Astrocyte (in vitro differentiated cells and primary cell): Measurements from ENCODE around the gene KRTAP10-8. TPM values are rescaled to one million over a fixed set of nuclear protein-coding genes. Genes with fewer than 3 reads are reported as not detected.

Source experiments
- DNase-seq: peaks from one replicate; pipeline ENCODE4 v3.0.0-alpha.2; 2010; ENCODE audit warnings: low read depth
- FAIRE-seq: peaks from 2 replicates; lab custom pipeline; 2011; peaks lifted over from hg19 to GRCh38; lab: Jason Lieb, UNC
- H2AFZ ChIP-seq: 2 replicates; pipeline ENCODE4 v1.6.0; 2012; ENCODE audit warnings: low read depth, low read length, inconsistent platforms
- H3K27ac ChIP-seq: 2 replicates; pipeline ENCODE4 v1.5.1; 2011; ENCODE audit warnings: low read depth, low read length, inconsistent platforms
- H3K27me3 ChIP-seq: 2 replicates; pipeline ENCODE4 v1.6.0; 2011; ENCODE audit warnings: low read length, inconsistent platforms; ENCODE audit not compliant: insufficient read depth
- H3K36me3 ChIP-seq: 2 replicates; pipeline ENCODE4 v1.5.1; 2011; ENCODE audit warnings: low read length, inconsistent platforms; ENCODE audit not compliant: insufficient read depth
- H3K4me1 ChIP-seq: 2 replicates; pipeline ENCODE4 v1.5.1; 2011; ENCODE audit warnings: low read length, inconsistent platforms; ENCODE audit not compliant: insufficient read depth
- H3K4me2 ChIP-seq: 2 replicates; pipeline ENCODE4 v1.6.0; 2012; ENCODE audit warnings: low read length, inconsistent platforms
- H3K4me3 ChIP-seq: 2 replicates; pipeline ENCODE4 v1.5.1; 2011; ENCODE audit warnings: low read depth, mild to moderate bottlenecking, low read length, inconsistent platforms; ENCODE audit not compliant: insufficient read depth
- H3K79me2 ChIP-seq: 2 replicates; pipeline ENCODE4 v1.6.0; 2012; ENCODE audit warnings: mild to moderate bottlenecking, low read length, inconsistent platforms; ENCODE audit not compliant: insufficient read depth
- H3K9ac ChIP-seq: 2 replicates; pipeline ENCODE4 v1.6.0; 2012; ENCODE audit warnings: mild to moderate bottlenecking, low read length, inconsistent platforms
- H3K9me3 ChIP-seq: 2 replicates; pipeline ENCODE4 v1.5.1; 2012; ENCODE audit warnings: low read depth, mild to moderate bottlenecking, low read length, inconsistent platforms; ENCODE audit not compliant: insufficient read depth
- H4K20me1 ChIP-seq: 2 replicates; pipeline ENCODE4 v1.6.0; 2012; ENCODE audit warnings: low read length, inconsistent platforms; ENCODE audit not compliant: insufficient read depth
- H3K27ac Mint-ChIP-seq: one replicate; pipeline ENCODE4 v1.8.0; 2021; ENCODE audit warnings: mild to moderate bottlenecking, mixed read lengths; ENCODE audit not compliant: unreplicated experiment
- H3K27me3 Mint-ChIP-seq: one replicate; pipeline ENCODE4 v1.8.0; 2021; ENCODE audit warnings: low read depth, mixed read lengths; ENCODE audit not compliant: unreplicated experiment
- H3K36me3 Mint-ChIP-seq: one replicate; pipeline ENCODE4 v1.8.0; 2021; ENCODE audit warnings: low read depth, mixed read lengths; ENCODE audit not compliant: unreplicated experiment
- H3K4me1 Mint-ChIP-seq: one replicate; pipeline ENCODE4 v1.8.0; 2021; ENCODE audit warnings: low read depth, mixed read lengths; ENCODE audit not compliant: unreplicated experiment
- H3K4me3 Mint-ChIP-seq: one replicate; pipeline ENCODE4 v1.8.0; 2021; ENCODE audit warnings: mild to moderate bottlenecking, moderate library complexity, mixed read lengths; ENCODE audit not compliant: unreplicated experiment
- H3K9me3 Mint-ChIP-seq: one replicate; pipeline ENCODE4 v1.8.0; 2021; ENCODE audit warnings: mild to moderate bottlenecking, mixed read lengths; ENCODE audit not compliant: unreplicated experiment
- CTCF ChIP-seq: IDR thresholded peaks from 2 replicates; pipeline ENCODE4 v1.5.1; 2011; ENCODE audit warnings: low read depth, mild to moderate bottlenecking, inconsistent platforms, low read length, moderate library complexity; ENCODE audit not compliant: insufficient read depth
- EZH2 ChIP-seq: IDR thresholded peaks from 2 replicates; pipeline ENCODE4 v1.6.1; 2012; ENCODE audit warnings: mild to moderate bottlenecking, low read length, inconsistent platforms; ENCODE audit not compliant: insufficient read depth
- total RNA-seq: library from RNA; stranded (reverse); gene quantifications from 2 replicates; pipeline ENCODE4 v1.2.1, GENCODE V29; 2021

The KRTAP10-8 gene
- total RNA-seq, 1 donor from 2014 or later, result not detected

- no peak for DNase-seq
- no peaks in the 10 kb centered on the region for H3K4me1 ChIP-seq
- H3K27ac Mint-ChIP-seq, result no peak overlapping the region
- no peak overlapping the region for H2AFZ ChIP-seq
- peaks cover 41% of the 10 kb centered on the region for H3K27me3 Mint-ChIP-seq
- no peaks in the 10 kb centered on the region for H3K27me3 ChIP-seq
- peaks cover 3% of the 10 kb centered on the region for H3K9me3 ChIP-seq
- H3K9me3 Mint-ChIP-seq, result peaks cover 11% of the 10 kb centered on the region
- no peak overlapping the region for H3K4me3 Mint-ChIP-seq
- H3K4me2 ChIP-seq, result no peak overlapping the region
- peaks cover 2% of the 10 kb centered on the region for H3K36me3 Mint-ChIP-seq
- no peak overlapping the region for H3K27ac ChIP-seq
- H3K79me2 ChIP-seq, result no peaks in the 10 kb centered on the region
- no peaks in the 10 kb centered on the region for H3K4me1 Mint-ChIP-seq
- H4K20me1 ChIP-seq, result no peaks in the 10 kb centered on the region
- no peak for FAIRE-seq
- H3K36me3 ChIP-seq, result no peaks in the 10 kb centered on the region
- H3K4me3 ChIP-seq, result no peak overlapping the region
- H3K9ac ChIP-seq, result no peak overlapping the region
- TF ChIP-seq EZH2 (no peak), CTCF (no peak)
Measured at GRCh38 chr21:44603109-44603875, 8.6 kb upstream of the KRTAP10-8 start.

GRCh38 chr21:44603911-44604310, 8.0 kb upstream of the KRTAP10-8 start:
- H3K27me3 Mint-ChIP-seq, result peaks cover 41% of the 10 kb centered on the region
- no peak overlapping the region for H3K4me3 ChIP-seq
- H3K27ac ChIP-seq, result no peak overlapping the region
- H3K36me3 ChIP-seq, result no peaks in the 10 kb centered on the region
- H3K36me3 Mint-ChIP-seq, result peaks cover 2% of the 10 kb centered on the region
- no peak overlapping the region for H3K4me3 Mint-ChIP-seq
- DNase-seq (no peak), FAIRE-seq (no peak)
- H3K4me1 ChIP-seq, result no peaks in the 10 kb centered on the region
- TF ChIP-seq EZH2, result no peak
- TF ChIP-seq CTCF, result no peak
- H3K9ac ChIP-seq, result no peak overlapping the region
- H2AFZ ChIP-seq, result no peak overlapping the region
- H3K27ac Mint-ChIP-seq, result no peak overlapping the region
- H4K20me1 ChIP-seq, result no peaks in the 10 kb centered on the region
- H3K9me3 ChIP-seq, result peaks cover 3% of the 10 kb centered on the region
- H3K27me3 ChIP-seq, result no peaks in the 10 kb centered on the region
- no peaks in the 10 kb centered on the region for H3K4me1 Mint-ChIP-seq
- H3K79me2 ChIP-seq, result no peaks in the 10 kb centered on the region
- H3K4me2 ChIP-seq, result no peak overlapping the region
- peaks cover 10% of the 10 kb centered on the region for H3K9me3 Mint-ChIP-seq

- Histone ChIP-seq H3K4me1 (no peaks in the 10 kb centered on the region), H3K79me2 (no peaks in the 10 kb centered on the region), H3K4me3 (no peak overlapping the region), H3K36me3 (no peaks in the 10 kb centered on the region), H4K20me1 (no peaks in the 10 kb centered on the region), H3K27me3 (no peaks in the 10 kb centered on the region), H3K9ac (no peak overlapping the region), H3K4me2 (no peak overlapping the region), H3K27ac (no peak overlapping the region), H3K9me3 (peaks cover 3% of the 10 kb centered on the region), H2AFZ (no peak overlapping the region)
- no peak for DNase-seq
- peaks cover 29% of the 10 kb centered on the region for H3K27me3 Mint-ChIP-seq
- H3K36me3 Mint-ChIP-seq, result peaks cover 2% of the 10 kb centered on the region
- H3K9me3 Mint-ChIP-seq, result peaks cover 21% of the 10 kb centered on the region
- no peak overlapping the region for H3K4me3 Mint-ChIP-seq
- TF ChIP-seq CTCF (no peak), EZH2 (no peak)
- no peak for FAIRE-seq
- H3K27ac Mint-ChIP-seq, result no peak overlapping the region
- H3K4me1 Mint-ChIP-seq, result no peaks in the 10 kb centered on the region
Measured at GRCh38 chr21:44606495-44606894, 5.4 kb upstream of the KRTAP10-8 start.
